H1 (cell line): Measurements from ENCODE around the gene PRMT5. TPM values are rescaled to one million over a fixed set of nuclear protein-coding genes. Genes with fewer than 3 reads are reported as not detected.

Experiments used
- CTCF ChIA-PET: fragments of 300-600 bp; sonication (Branson Sonifier 250); formaldehyde crosslinking; loops from one replicate; lab custom pipeline; 2021; ENCODE audit not compliant: partially characterized antibody; lab: Charles Lee
- POLR2A ChIA-PET: fragments of 300-600 bp; sonication (Branson Sonifier 250); formaldehyde crosslinking; loops from one replicate; lab custom pipeline; 2021; ENCODE audit warnings: inconsistent platforms; ENCODE audit not compliant: partially characterized antibody; lab: Charles Lee
- DNase-seq, 2 experiments: peaks; one replicate each; pipeline versions ENCODE4 v3.0.0 to v3.0.0-alpha.2; 2010 to 2022; ENCODE audit warnings: low spot score in 2 of 2, low read depth in 1 of 2, mixed read lengths in 1 of 2
- FAIRE-seq: peaks from 2 replicates; lab custom pipeline; 2011; peaks lifted over from hg19 to GRCh38; lab: Jason Lieb, UNC
- H2AFZ ChIP-seq: 2 replicates; pipeline ENCODE4 v1.8.1; 2012; ENCODE audit warnings: low read length, inconsistent platforms
- H2AK5ac ChIP-seq: 2 replicates; pipeline ENCODE4 v1.6.1; 2013; ENCODE audit warnings: low read depth, low read length
- H2BK120ac ChIP-seq: replicated peaks from 2 replicates; pipeline ENCODE3; 2013; ENCODE audit warnings: low read depth, low read length, inconsistent platforms
- H2BK12ac ChIP-seq: 2 replicates; pipeline ENCODE4 v1.6.1; 2013; ENCODE audit warnings: low read depth, low read length
- H2BK15ac ChIP-seq: 2 replicates; pipeline ENCODE4 v1.6.1; 2013; ENCODE audit warnings: low read length
- H2BK20ac ChIP-seq: 2 replicates; pipeline ENCODE4 v1.6.1; 2013; ENCODE audit warnings: low read length
- H2BK5ac ChIP-seq: 2 replicates; pipeline ENCODE4 v1.6.1; 2013; ENCODE audit warnings: low read depth, low read length
- H3K14ac ChIP-seq: 2 replicates; pipeline ENCODE4 v1.6.1; 2013; ENCODE audit warnings: inconsistent platforms; ENCODE audit not compliant: insufficient read length
- H3K18ac ChIP-seq: 2 replicates; pipeline ENCODE4 v1.6.1; 2013; ENCODE audit warnings: low read length; ENCODE audit errors: extremely low read depth
- H3K23ac ChIP-seq: 2 replicates; pipeline ENCODE4 v1.6.1; 2013; ENCODE audit warnings: inconsistent platforms; ENCODE audit not compliant: insufficient read length
- H3K23me2 ChIP-seq: 2 replicates; pipeline ENCODE4 v1.6.1; 2013; ENCODE audit warnings: low read depth, low read length
- H3K27ac ChIP-seq: 2 replicates; pipeline ENCODE4 v1.6.1; 2011; ENCODE audit warnings: low read depth, low read length, inconsistent platforms
- H3K27me3 ChIP-seq, 4 experiments: replicated peaks in 1 of 4; 1 replicate in 1 of 4; 2 replicates in 3 of 4; pipeline versions ENCODE4 v1.6.1 to v1.8.1; 2011 to 2013; ENCODE audit warnings: low read length in 3 of 4, mild to moderate bottlenecking in 3 of 4, inconsistent platforms in 2 of 4, mixed read lengths in 2 of 4, moderate library complexity in 1 of 4; ENCODE audit not compliant: control insufficient read depth in 3 of 4, insufficient read depth in 3 of 4; ENCODE audit errors: extremely low read depth in 1 of 4
- H3K36me3 ChIP-seq, 4 experiments: 2 replicates each; pipeline versions ENCODE4 v1.6.1 to v1.8.1; 2011 to 2013; ENCODE audit warnings: mild to moderate bottlenecking in 4 of 4, low read length in 3 of 4, moderate library complexity in 2 of 4, control low read depth in 1 of 4, inconsistent platforms in 1 of 4; ENCODE audit not compliant: insufficient read depth in 4 of 4, control insufficient read depth in 2 of 4
- H3K4ac ChIP-seq: replicated peaks from 2 replicates; pipeline ENCODE3; 2013; ENCODE audit warnings: low read length, low read depth, mixed read lengths, inconsistent platforms; ENCODE audit not compliant: insufficient read length
- H3K4me1 ChIP-seq, 4 experiments: replicated peaks in 1 of 4; 1 replicate in 1 of 4; 2 replicates in 3 of 4; pipeline versions ENCODE4 v1.6.1 to v1.8.1; 2011 to 2013; ENCODE audit warnings: low read length in 3 of 4, inconsistent platforms in 2 of 4, mixed read lengths in 1 of 4; ENCODE audit not compliant: insufficient read depth in 4 of 4, control insufficient read depth in 3 of 4
- H3K4me2 ChIP-seq, 2 experiments: 2 replicates each; pipeline versions ENCODE4 v1.6.1 to v1.8.1; 2011 to 2013; ENCODE audit warnings: low read depth in 2 of 2, low read length in 2 of 2, control low read depth in 1 of 2, inconsistent platforms in 1 of 2, mild to moderate bottlenecking in 1 of 2; ENCODE audit not compliant: insufficient read depth in 1 of 2
- H3K4me3 ChIP-seq, 4 experiments: fragments of 200-600, 300-600 bp in 1 of 4; sonication (generic), shearing (Covaris generic), sonication (Bioruptor Twin) in 1 of 4; 2 replicates each; pipeline versions ENCODE4 v1.5.1 to v1.8.1; 2011 to 2016; ENCODE audit warnings: low read length in 4 of 4, low read depth in 3 of 4, control low read depth in 2 of 4, inconsistent platforms in 2 of 4, mild to moderate bottlenecking in 2 of 4, mixed read lengths in 1 of 4, moderate library complexity in 1 of 4; ENCODE audit not compliant: insufficient read depth in 2 of 4; ENCODE audit errors: extremely low read depth in 1 of 4
- H3K56ac ChIP-seq: replicated peaks from 2 replicates; pipeline ENCODE3; 2013; ENCODE audit warnings: low read depth, mild to moderate bottlenecking, mixed read lengths, low read length, inconsistent platforms; ENCODE audit not compliant: insufficient read length
- H3K79me1 ChIP-seq: 2 replicates; pipeline ENCODE4 v1.6.1; 2013; ENCODE audit warnings: low read depth, low read length, control low read depth
- H3K79me2 ChIP-seq, 2 experiments: 2 replicates each; pipeline versions ENCODE4 v1.6.1 to v1.8.1; 2012 to 2013; ENCODE audit warnings: low read length in 2 of 2, mild to moderate bottlenecking in 2 of 2, inconsistent platforms in 1 of 2; ENCODE audit not compliant: insufficient read depth in 2 of 2, control insufficient read depth in 1 of 2
- H3K9ac ChIP-seq, 4 experiments: replicated peaks in 1 of 4; 1 replicate in 1 of 4; 2 replicates in 3 of 4; pipeline versions ENCODE4 v1.6.1 to v1.8.1; 2011 to 2013; ENCODE audit warnings: low read depth in 3 of 4, low read length in 3 of 4, control low read depth in 2 of 4, mild to moderate bottlenecking in 2 of 4, moderate library complexity in 2 of 4, inconsistent platforms in 1 of 4; ENCODE audit errors: extremely low read depth in 1 of 4
- H3K9me3 ChIP-seq, 2 experiments: 2 replicates each; pipeline versions ENCODE4 v1.6.1 to v1.8.1; 2012 to 2013; ENCODE audit warnings: mild to moderate bottlenecking in 2 of 2, moderate library complexity in 2 of 2, control low read depth in 1 of 2, inconsistent platforms in 1 of 2, low read depth in 1 of 2, low read length in 1 of 2, mixed read lengths in 1 of 2; ENCODE audit not compliant: insufficient read depth in 2 of 2
- H4K20me1 ChIP-seq, 2 experiments: replicated peaks in 1 of 2; 2 replicates each; pipeline versions ENCODE3 to v1.8.1; 2011 to 2013; ENCODE audit warnings: inconsistent platforms in 2 of 2, low read length in 2 of 2, mild to moderate bottlenecking in 1 of 2; ENCODE audit not compliant: insufficient read depth in 2 of 2, control insufficient read depth in 1 of 2
- H4K5ac ChIP-seq: 2 replicates; pipeline ENCODE4 v1.6.1; 2013; ENCODE audit warnings: low read length, low read depth, mixed read lengths, inconsistent platforms; ENCODE audit not compliant: insufficient read length
- H4K8ac ChIP-seq: 2 replicates; pipeline ENCODE4 v1.8.0; 2013; ENCODE audit warnings: mild to moderate bottlenecking, moderate library complexity, low read length, inconsistent platforms; ENCODE audit not compliant: insufficient read depth; ENCODE audit errors: extremely low read depth
- H4K91ac ChIP-seq: replicated peaks from 2 replicates; pipeline ENCODE3; 2013; ENCODE audit warnings: low read length, mixed read lengths, inconsistent platforms; ENCODE audit not compliant: insufficient read length
- HDAC6 ChIP-seq: IDR thresholded peaks from one replicate; pipeline ENCODE4 v1.7.1; 2012; ENCODE audit warnings: low read depth, mild to moderate bottlenecking, inconsistent platforms, low read length, moderate library complexity
- KDM5A ChIP-seq: fragments of 200-600 bp; IDR thresholded peaks from 2 replicates; pipeline ENCODE4 v1.7.1; 2012; ENCODE audit warnings: mild to moderate bottlenecking, low read length, inconsistent platforms, mixed read lengths
- POU5F1 ChIP-seq: IDR thresholded peaks from 2 replicates; pipeline ENCODE4 v1.6.1; 2011; ENCODE audit warnings: low read depth, mild to moderate bottlenecking, low read length, moderate library complexity
- WGBS, 2 experiments: shearing (Covaris generic) in 1 of 2; methylation state at CpG; one replicate each; pipeline versions ENCODE4 v1.1.6 to v1.1.7; 2013 to 2015; ENCODE audit warnings: low lambda C conversion rate in 2 of 2, mixed read lengths in 2 of 2, inconsistent platforms in 1 of 2, low coverage in 1 of 2, missing lambda C conversion rate in 1 of 2; ENCODE audit not compliant: insufficient replicate concordance in 2 of 2, insufficient coverage in 1 of 2, insufficient read length in 1 of 2; ENCODE audit errors: extremely low coverage in 1 of 2, missing lambda C conversion rate in 1 of 2; 5-methylcytosine and 5-hydroxymethylcytosine counted together
- polyA plus RNA-seq, 7 experiments: library from polyadenylated mRNA; depleted of rRNA in 3 of 7; stranded (reverse) in 5 of 7; unstranded in 2 of 7; fragments of >200 nt in 5 of 7; fragments of 200-250 nt in 2 of 7; gene quantifications; 1 replicate in 5 of 7; 2 replicates in 1 of 7; 4 replicates in 1 of 7; pipeline versions ENCODE4 v1.2.1 to v1.2.3, GENCODE V29; 2011 to 2013; ENCODE audit warnings: missing spikeins in 2 of 7, mixed read lengths in 2 of 7
- total RNA-seq: library from RNA; stranded (reverse); fragmentation: NEBNext Ultra II Directional; extraction: Animal tissue kit (Norgen Biotek cat#: 25700); gene quantifications from 2 replicates; pipeline ENCODE4 v1.2.1, GENCODE V29; 2021

The PRMT5 gene
- total and polyA plus RNA-seq, 2 of the 8 experiments (the other 6 are each of a cell fraction or from before 2014, with no cell fraction given) = 171 to 402 TPM

DNA sequence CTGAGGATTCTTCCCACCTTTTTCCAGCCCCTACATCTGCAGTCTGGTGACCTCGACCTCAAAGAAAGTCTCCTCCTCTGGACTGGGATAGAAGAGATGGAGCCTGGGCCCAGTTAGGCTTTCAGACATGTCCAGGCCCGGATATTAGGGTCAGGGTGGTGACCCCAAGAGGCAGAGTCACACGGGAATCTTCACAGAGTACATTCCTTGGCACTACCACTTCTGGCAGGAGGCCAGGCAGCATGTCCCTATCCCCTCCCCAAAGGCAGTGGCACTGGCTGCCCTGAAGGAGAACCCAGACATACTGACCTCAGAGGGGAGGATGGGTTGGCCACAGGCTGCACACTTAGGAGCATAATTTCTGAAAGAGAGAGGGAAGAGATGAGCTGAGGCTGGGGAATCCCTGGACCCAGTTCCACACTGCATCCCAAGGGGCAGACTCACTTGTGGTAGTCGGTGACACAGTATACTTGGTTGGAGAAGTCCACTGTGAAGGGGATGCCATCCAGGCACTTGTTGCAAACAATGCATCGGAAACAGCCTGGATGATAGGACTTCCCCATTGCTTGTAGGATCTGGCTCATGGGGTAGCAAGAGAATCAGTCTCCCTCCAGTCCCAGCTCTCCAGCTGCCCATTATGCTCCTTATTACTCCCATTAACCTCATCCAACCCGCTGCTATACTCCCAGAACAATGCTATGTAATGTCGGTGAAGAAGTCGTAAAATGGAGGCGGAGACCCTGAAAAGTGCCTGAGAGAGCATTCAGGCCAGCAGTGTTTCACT lies 45.5 kb upstream of the PRMT5 start:
- H2BK20ac ChIP-seq = no peak overlapping the region; the same call in 1 of the 2 replicates
- H3K79me2 ChIP-seq = peaks cover 0 to 31% of the 10 kb centered on the region in 2 experiments; a peak in 2 of 4 replicates
- no peak overlapping the region for H3K56ac ChIP-seq
- DNase-seq (no peak), FAIRE-seq (no peak)
- H4K5ac ChIP-seq = no peak overlapping the region
- no peak overlapping the region for H2AFZ ChIP-seq
- H4K91ac ChIP-seq = no peak overlapping the region
- no peak overlapping the region for H3K18ac ChIP-seq
- no peak overlapping the region for H2AK5ac ChIP-seq
- no peak overlapping the region for H2BK5ac ChIP-seq
- H3K4me2 ChIP-seq = no peak overlapping the region
- WGBS, 2 experiments = 87% methylated on average over 9 of the region's 9 CpGs; no CpG with 5 or more reads in 1 of the 2 experiments
- ChIA-PET POLR2A (interaction anchor here (0.8 to 9.7 kb wide), 7 partner anchors 9 to 98 kb away, joined by 3 to 118 read pairs (median 4); partner anchors contain the start of genes AJUBA and HAUS4), CTCF (interaction anchor here (0.8 to 7.7 kb wide), 11 partner anchors 11 to 106 kb away, joined by 3 to 175 read pairs (median 4); partner anchors contain the start of gene AJUBA)
- no peak overlapping the region for H3K27ac ChIP-seq
- H2BK12ac ChIP-seq = no peak overlapping the region
- TF ChIP-seq POU5F1 (no peak), KDM5A (no peak), HDAC6 (no peak)
- no peak overlapping the region for H3K23ac ChIP-seq
- H3K4me1 ChIP-seq = peaks cover 24 to 32% (median 28%) of the 10 kb centered on the region in 4 experiments
- H2BK15ac ChIP-seq = no peak overlapping the region
- no peaks in the 10 kb centered on the region for H3K27me3 ChIP-seq
- no peak overlapping the region for H4K8ac ChIP-seq
- H3K4ac ChIP-seq = no peak overlapping the region
- H3K9ac ChIP-seq = no peak overlapping the region
- peaks cover 0 to 4% of the 10 kb centered on the region in 2 experiments for H4K20me1 ChIP-seq
- no peak overlapping the region for H3K14ac ChIP-seq
- peaks cover 17 to 77% (median 40%) of the 10 kb centered on the region in 4 experiments for H3K36me3 ChIP-seq
- H3K79me1 ChIP-seq = no peaks in the 10 kb centered on the region; the same call in 1 of the 2 replicates
- no peaks in the 10 kb centered on the region for H3K9me3 ChIP-seq
- H3K4me3 ChIP-seq = no peak overlapping the region
- H3K23me2 ChIP-seq = no peaks in the 10 kb centered on the region; the same call in 1 of the 2 replicates
- no peak overlapping the region for H2BK120ac ChIP-seq
